OCI-LY7 (cell line): ENCODE results near the gene PLEKHM3.

ENCODE experiments used
- EZH2phosphoT487 ChIP-seq: fragments of 200-600 bp; sonication (generic); IDR thresholded peaks from 2 replicates; pipeline ENCODE4 v1.6.1; 2018; ENCODE audit warnings: low read depth, borderline replicate concordance, mild to moderate bottlenecking, mixed run types, antibody characterized with exemption, low read length, moderate library complexity, mixed read lengths
- TF ChIP-seq, protein P1 (sequence below): fragments of 200-600 bp; sonication (generic); conservative IDR thresholded peaks from 2 replicates; pipeline ENCODE4 v1.5.1; 2014; ENCODE audit warnings: mild to moderate bottlenecking, antibody characterized with exemption, low read length, moderate library complexity, mixed read lengths

DNA sequence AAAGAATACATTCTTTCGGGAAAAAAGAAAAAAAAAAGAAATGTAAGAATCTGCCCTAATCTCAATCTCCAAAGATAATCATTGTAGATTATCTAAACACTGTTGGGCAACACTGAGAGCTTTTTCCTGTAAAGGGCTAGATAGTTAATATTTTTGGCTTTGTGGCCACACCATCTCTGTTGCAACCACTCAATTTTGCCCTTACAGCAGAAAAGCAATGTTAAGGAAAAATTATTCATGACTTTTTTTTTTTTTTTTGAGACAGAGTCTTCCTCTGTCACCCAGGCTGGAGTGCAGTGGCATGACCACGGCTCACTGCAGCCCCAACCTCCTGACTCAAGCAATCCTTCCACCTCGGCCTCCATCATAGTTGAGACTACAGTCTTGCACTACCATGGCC lies 238.3 kb downstream of the PLEKHM3 start:
- TF ChIP-seq EZH2phosphoT487 = no peak
- TF ChIP-seq, protein P1, sequence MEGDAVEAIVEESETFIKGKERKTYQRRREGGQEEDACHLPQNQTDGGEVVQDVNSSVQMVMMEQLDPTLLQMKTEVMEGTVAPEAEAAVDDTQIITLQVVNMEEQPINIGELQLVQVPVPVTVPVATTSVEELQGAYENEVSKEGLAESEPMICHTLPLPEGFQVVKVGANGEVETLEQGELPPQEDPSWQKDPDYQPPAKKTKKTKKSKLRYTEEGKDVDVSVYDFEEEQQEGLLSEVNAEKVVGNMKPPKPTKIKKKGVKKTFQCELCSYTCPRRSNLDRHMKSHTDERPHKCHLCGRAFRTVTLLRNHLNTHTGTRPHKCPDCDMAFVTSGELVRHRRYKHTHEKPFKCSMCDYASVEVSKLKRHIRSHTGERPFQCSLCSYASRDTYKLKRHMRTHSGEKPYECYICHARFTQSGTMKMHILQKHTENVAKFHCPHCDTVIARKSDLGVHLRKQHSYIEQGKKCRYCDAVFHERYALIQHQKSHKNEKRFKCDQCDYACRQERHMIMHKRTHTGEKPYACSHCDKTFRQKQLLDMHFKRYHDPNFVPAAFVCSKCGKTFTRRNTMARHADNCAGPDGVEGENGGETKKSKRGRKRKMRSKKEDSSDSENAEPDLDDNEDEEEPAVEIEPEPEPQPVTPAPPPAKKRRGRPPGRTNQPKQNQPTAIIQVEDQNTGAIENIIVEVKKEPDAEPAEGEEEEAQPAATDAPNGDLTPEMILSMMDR = no peak
